PC-9 (cell line): ENCODE results near the gene CCR5AS.

Source experiments
- BruUV-seq: library from RNA; stranded (reverse); fragments of 400-500 nt; replicated peaks from 2 replicates; lab custom pipeline; 2021; lab: Mats Ljungman, UMichigan
- CTCF ChIA-PET: fragments of 300-600 bp; sonication (Branson Sonifier 250); formaldehyde crosslinking; loops from one replicate; lab custom pipeline; 2022; ENCODE audit warnings: antibody characterized with exemption; lab: Charles Lee
- POLR2A ChIA-PET: fragments of 300-600 bp; sonication (Branson Sonifier 250); formaldehyde crosslinking; loops from one replicate; lab custom pipeline; 2022; ENCODE audit warnings: antibody characterized with exemption; ENCODE audit not compliant: unreplicated experiment; lab: Charles Lee
- DNase-seq, 2 experiments: peaks; one replicate each; pipeline versions ENCODE4 v3.0.0 to v3.0.0-alpha.2; 2015 to 2022; ENCODE audit warnings: mixed read lengths in 1 of 2
- H2AFZ ChIP-seq: fragments of 200-600 bp; sonication (generic); 2 replicates; pipeline ENCODE4 v1.8.1; 2017; ENCODE audit warnings: antibody characterized with exemption
- H3F3A ChIP-seq: fragments of 200-600 bp; sonication (generic); 2 replicates; pipeline ENCODE4 v1.8.1; 2017; ENCODE audit warnings: antibody characterized with exemption, mild to moderate bottlenecking, low read depth; ENCODE audit not compliant: insufficient read depth
- H3K27ac ChIP-seq: fragments of 200-600 bp; sonication (generic); 2 replicates; pipeline ENCODE4 v1.6.1; 2016; ENCODE audit warnings: mixed run types
- H3K27me3 ChIP-seq: fragments of 200-600 bp; sonication (generic); 2 replicates; pipeline ENCODE4 v1.6.1; 2016; ENCODE audit warnings: low read depth, mixed run types; ENCODE audit not compliant: insufficient read depth
- H3K36me3 ChIP-seq: fragments of 200-600 bp; sonication (generic); 2 replicates; pipeline ENCODE4 v1.6.1; 2016; ENCODE audit warnings: low read depth, mixed run types
- H3K4me1 ChIP-seq: fragments of 200-600 bp; sonication (generic); replicated peaks from 2 replicates; pipeline ENCODE4 v1.6.1; 2016; ENCODE audit warnings: mixed run types; ENCODE audit not compliant: insufficient read depth
- H3K4me2 ChIP-seq: fragments of 200-600 bp; sonication (generic); 2 replicates; pipeline ENCODE4 v1.6.1; 2017; ENCODE audit warnings: mixed run types
- H3K4me3 ChIP-seq: fragments of 200-600 bp; sonication (generic); 2 replicates; pipeline ENCODE4 v1.6.1; 2016; ENCODE audit warnings: mixed run types
- H3K79me2 ChIP-seq: fragments of 200-600 bp; sonication (generic); 2 replicates; pipeline ENCODE4 v1.6.1; 2017; ENCODE audit warnings: low read depth, mixed run types
- H3K9me2 ChIP-seq: fragments of 200-600 bp; sonication (generic); 2 replicates; pipeline ENCODE4 v1.8.1; 2017; ENCODE audit warnings: mild to moderate bottlenecking; ENCODE audit not compliant: insufficient read depth
- H3K9me3 ChIP-seq: fragments of 200-600 bp; sonication (generic); 2 replicates; pipeline ENCODE4 v1.8.1; 2016; ENCODE audit warnings: low read depth; ENCODE audit not compliant: insufficient read depth
- H4K20me1 ChIP-seq: fragments of 200-600 bp; sonication (generic); 2 replicates; pipeline ENCODE4 v1.8.1; 2017; ENCODE audit not compliant: insufficient read depth
- CTCF ChIP-seq: fragments of 200-600 bp; sonication (generic); conservative IDR thresholded peaks from 2 replicates; pipeline ENCODE4 v1.6.1; 2017; ENCODE audit warnings: mixed run types, antibody characterized with exemption, mild to moderate bottlenecking, moderate library complexity
- EZH2 ChIP-seq: fragments of 200-600 bp; sonication (generic); IDR thresholded peaks from 2 replicates; pipeline ENCODE4 v1.8.0; 2017; ENCODE audit warnings: antibody characterized with exemption, low read depth
- intact Hi-C: fragments of 100-400 bp; cut with micrococcal nuclease; formaldehyde crosslinking; loops from one replicate; pipeline ENCODE4 v1.10.0; 2022; ENCODE audit not compliant: unreplicated experiment

The CCR5AS gene

GRCh38 chr3:46375218-46375617 lies 31.6 kb downstream of the CCR5AS start:
- intact Hi-C loops, result loop anchor here (10.0 kb wide), 1 partner anchor 1340 kb away; no protein-coding TSS in a partner anchor
- POLR2A ChIA-PET, result no interaction called here
- CTCF ChIA-PET, result no interaction called here
- TF ChIP-seq CTCF (no peak), EZH2 (no peak)
- no peak for DNase-seq
- Histone ChIP-seq H3F3A (peaks cover 7% of the 10 kb centered on the region; the same call in 1 of the 2 replicates), H2AFZ (no peak overlapping the region), H3K36me3 (no peaks in the 10 kb centered on the region), H3K27me3 (no peaks in the 10 kb centered on the region), H3K27ac (no peak overlapping the region), H3K9me2 (no peaks in the 10 kb centered on the region), H4K20me1 (no peaks in the 10 kb centered on the region), H3K9me3 (no peaks in the 10 kb centered on the region), H3K4me1 (peaks cover 22% of the 10 kb centered on the region), H3K4me3 (no peak overlapping the region), H3K4me2 (no peak overlapping the region), H3K79me2 (no peaks in the 10 kb centered on the region)
- BruUV-seq, result no TSS peak

GRCh38 chr3:46374755-46375154 lies 32.1 kb downstream of the CCR5AS start:
- ChIA-PET CTCF (interaction anchor here (1.0 to 1.1 kb wide), 2 partner anchors 287 to 296 kb away, joined by 3 read pairs; no protein-coding TSS in a partner anchor), POLR2A (no interaction called here)
- intact Hi-C loops, result loop anchor here (10.0 kb wide), 1 partner anchor 1340 kb away; no protein-coding TSS in a partner anchor
- Histone ChIP-seq H3K4me3 (no peak overlapping the region), H3K4me1 (peaks cover 25% of the 10 kb centered on the region), H3K36me3 (no peaks in the 10 kb centered on the region), H3F3A (0 out of 2 replicates have a peak, but pooled peaks cover 4% of the 10 kb centered on the region), H3K9me3 (no peaks in the 10 kb centered on the region), H3K79me2 (no peaks in the 10 kb centered on the region), H2AFZ (no peak overlapping the region), H3K4me2 (no peak overlapping the region), H3K27me3 (no peaks in the 10 kb centered on the region), H3K9me2 (no peaks in the 10 kb centered on the region), H3K27ac (no peak overlapping the region), H4K20me1 (no peaks in the 10 kb centered on the region)
- no TSS peak for BruUV-seq
- no peak for DNase-seq
- TF ChIP-seq EZH2 (no peak), CTCF (no peak)

- Histone ChIP-seq H4K20me1 (no peaks in the 10 kb centered on the region), H3K4me3 (no peak overlapping the region), H3K4me2 (no peak overlapping the region), H3K9me3 (no peaks in the 10 kb centered on the region), H3K27me3 (no peaks in the 10 kb centered on the region), H3K9me2 (no peaks in the 10 kb centered on the region), H3K4me1 (peaks cover 19% of the 10 kb centered on the region), H3K79me2 (no peaks in the 10 kb centered on the region), H3F3A (0 out of 2 replicates have a peak, but pooled peaks cover 4% of the 10 kb centered on the region), H3K27ac (no peak overlapping the region), H3K36me3 (no peaks in the 10 kb centered on the region), H2AFZ (no peak overlapping the region)
- intact Hi-C loops, result loop anchor here (1.0 to 10.0 kb wide), 6 partner anchors 158 to 1338 kb away; no protein-coding TSS in a partner anchor
- no peak for DNase-seq
- TF ChIP-seq CTCF, result peak; percentile 76
- no peak for TF ChIP-seq EZH2
- CTCF ChIA-PET, result interaction anchor here (0.6 kb wide), 2 partner anchors 88 to 186 kb away, joined by 3 to 4 read pairs; no protein-coding TSS in a partner anchor
- BruUV-seq, result no TSS peak
- POLR2A ChIA-PET, result no interaction called here
Observed at GRCh38 chr3:46372492-46373359, 34.1 kb downstream of the CCR5AS start.
